T47D (cell line): ENCODE measurements around the gene SAP130.

Experiments used
- DNase-seq, 2 experiments: peaks; one replicate each; pipeline versions ENCODE4 v3.0.0 to v3.0.0-alpha.2; 2011 to 2012; ENCODE audit warnings: low read depth in 1 of 2, low spot score in 1 of 2
- JUND ChIP-seq: IDR thresholded peaks from 2 replicates; pipeline ENCODE4 v1.6.1; 2012; ENCODE audit warnings: low read depth
- in situ Hi-C: cut with HindIII; loops from 2 replicates; pipeline ENCODE4 v1.10.0; 2016; ENCODE audit warnings: low sequenced_read_pairs, low pct_unique_long_range_greater_than_20kb

SAP130 gene

GRCh38 chr2:127968610-127969339 is 59.1 kb downstream of the SAP130 start:
- TF ChIP-seq JUND = no peak
- DNase-seq = no peak
- in situ Hi-C loops = no loop called here

- DNase-seq = no peak
- no peak for TF ChIP-seq JUND
- in situ Hi-C loops = no loop called here
Observed at GRCh38 chr2:127961729-127962128, 66.1 kb downstream of the SAP130 start.

- in situ Hi-C loops = no loop called here
- TF ChIP-seq JUND = no peak
- DNase-seq = no peak
Observed at GRCh38 chr2:127957240-127957639, 70.6 kb downstream of the SAP130 start.

GRCh38 chr2:127954857-127955256 is 73.0 kb downstream of the SAP130 start:
- DNase-seq = no peak
- no peak for TF ChIP-seq JUND
- in situ Hi-C loops = no loop called here

- in situ Hi-C loops = no loop called here
- DNase-seq = no peak
Observed at GRCh38 chr2:127953849-127954248, 74.0 kb downstream of the SAP130 start.

DNA sequence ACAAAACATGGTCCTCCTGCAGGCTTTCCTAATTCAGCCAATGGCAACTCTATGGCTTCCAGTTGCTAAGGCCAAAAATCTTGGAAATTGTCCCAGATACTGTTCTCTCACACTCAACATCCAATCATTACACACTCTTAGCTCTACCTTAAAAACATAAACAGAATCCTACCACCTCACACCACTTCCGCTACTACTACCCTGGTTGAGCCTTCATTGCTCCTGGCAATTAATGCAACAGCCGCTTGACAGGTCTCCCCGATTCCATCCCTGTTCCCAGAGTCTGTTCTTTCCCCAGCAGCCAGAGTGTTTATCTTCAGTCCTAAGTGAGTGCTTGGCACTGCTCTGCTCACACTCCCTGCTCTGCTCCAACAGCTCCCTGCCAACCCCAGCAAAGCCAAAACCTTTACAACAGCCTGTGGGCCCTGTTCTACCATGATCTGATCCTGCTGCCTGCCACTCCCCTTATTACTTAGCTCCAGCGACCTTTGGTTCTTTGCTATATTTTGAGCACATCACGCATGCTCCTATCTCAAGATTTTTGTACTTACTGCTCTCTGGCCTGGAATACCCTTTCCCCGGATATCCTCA is 74.6 kb downstream of the SAP130 start:
- TF ChIP-seq JUND = no peak
- no peak for DNase-seq
- in situ Hi-C loops = no loop called here

More at GRCh38 chr2:127953849-127954248, 74.0 kb downstream of the SAP130 start:
- TF ChIP-seq JUND = no peak

- in situ Hi-C loops = no loop called here
- DNase-seq = no peak
- TF ChIP-seq JUND = no peak
Observed at GRCh38 chr2:127951026-127951425, 76.8 kb downstream of the SAP130 start.

DNA sequence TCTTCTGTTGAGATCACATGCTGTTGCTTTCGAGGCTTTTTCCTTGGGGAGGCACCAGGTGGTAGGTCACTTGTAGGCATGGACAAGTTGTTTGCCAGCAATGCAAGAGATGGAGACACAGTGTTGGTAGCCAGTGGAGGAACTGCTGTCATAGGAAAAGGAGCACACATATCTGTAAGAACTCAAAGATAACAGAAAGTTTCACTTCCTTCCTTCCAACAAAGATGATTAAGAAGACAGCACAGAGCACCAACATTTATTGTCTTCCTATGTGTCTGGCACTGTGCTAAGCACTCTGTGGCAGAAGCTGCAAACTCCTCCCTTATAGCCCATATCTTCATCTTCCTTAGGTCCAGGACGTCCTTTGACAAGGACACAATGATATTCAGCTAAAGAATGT is 77.6 kb downstream of the SAP130 start:
- in situ Hi-C loops = no loop called here
- no peak for TF ChIP-seq JUND
- no peak for DNase-seq

DNA sequence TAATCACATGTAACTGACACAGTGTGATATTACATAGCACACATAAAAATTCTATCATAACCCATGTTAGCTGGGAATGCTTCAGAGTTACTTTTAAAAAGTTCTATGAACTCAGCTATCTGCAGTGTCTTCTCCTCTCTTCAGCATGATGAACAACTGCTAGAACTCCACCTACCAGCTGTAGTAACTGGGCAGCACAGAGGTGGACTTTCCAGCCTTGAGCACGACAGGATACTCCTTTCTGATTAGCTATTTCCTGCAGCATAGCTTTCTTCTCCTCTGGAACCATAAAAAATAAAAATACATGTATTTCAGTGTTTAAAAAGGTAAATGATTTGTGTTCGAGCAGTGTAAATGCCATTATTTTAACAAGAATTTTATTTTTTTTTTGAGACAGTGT is 82.6 kb downstream of the SAP130 start:
- no peak for DNase-seq
- no peak for TF ChIP-seq JUND
- in situ Hi-C loops = no loop called here

GRCh38 chr2:127943186-127943585 is 84.7 kb downstream of the SAP130 start:
- DNase-seq = no peak
- in situ Hi-C loops = no loop called here
- no peak for TF ChIP-seq JUND

DNA sequence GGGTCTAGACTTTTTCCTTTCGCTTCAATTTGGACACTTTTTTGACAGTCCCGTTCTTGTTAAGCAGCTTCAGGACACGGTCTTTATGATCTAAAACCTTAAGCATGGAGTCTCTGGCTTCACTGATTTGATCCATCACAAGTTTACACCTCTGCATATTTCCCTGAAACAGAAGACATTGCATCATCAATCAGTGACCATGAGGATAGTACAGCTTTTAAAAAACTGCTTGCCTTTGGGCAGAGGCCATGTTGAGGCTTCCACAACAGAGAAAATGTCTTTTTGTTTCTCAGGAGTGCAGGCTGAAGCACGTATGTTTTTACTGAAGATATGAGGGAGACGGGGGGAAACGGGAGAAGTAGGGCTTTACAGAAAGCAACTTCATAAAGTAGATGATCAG is 85.9 kb downstream of the SAP130 start:
- DNase-seq = no peak
- TF ChIP-seq JUND = no peak
- in situ Hi-C loops = no loop called here

DNA sequence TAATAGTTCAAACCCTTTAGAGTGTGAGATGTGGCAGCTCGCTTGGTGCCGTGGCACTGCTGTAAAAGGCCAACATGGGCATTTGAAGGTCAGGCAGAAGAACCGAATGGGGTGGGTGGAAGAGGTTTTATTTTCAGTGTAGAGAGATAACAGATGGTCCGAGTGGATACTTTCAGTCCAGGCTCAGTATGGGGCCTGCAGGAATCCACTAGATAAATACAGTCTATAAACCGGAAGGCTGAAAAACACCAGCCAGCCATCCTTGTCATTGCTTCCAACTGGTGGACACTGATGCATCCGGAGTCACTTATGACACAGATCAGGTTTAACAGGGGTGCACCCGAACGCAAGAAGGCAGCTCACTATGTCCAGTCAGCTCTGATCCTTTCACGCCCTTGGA is 86.4 kb downstream of the SAP130 start:
- in situ Hi-C loops = no loop called here
- DNase-seq = no peak
- no peak for TF ChIP-seq JUND

GRCh38 chr2:127940641-127941040 is 87.2 kb downstream of the SAP130 start:
- TF ChIP-seq JUND = no peak
- in situ Hi-C loops = no loop called here
- no peak for DNase-seq

GRCh38 chr2:127935337-127935736 is 92.5 kb downstream of the SAP130 start:
- DNase-seq = no peak
- TF ChIP-seq JUND = no peak
- in situ Hi-C loops = no loop called here
